Raji (cell line): ENCODE data around the gene LRRC49.

Experiments used
- POLR2A ChIP-seq: IDR thresholded peaks from 2 replicates; pipeline ENCODE4 v1.6.1; 2011; ENCODE audit warnings: low read depth, low read length, control low read depth; ENCODE audit not compliant: insufficient read depth

Gene LRRC49

GRCh38 chr15:71050461-71050860 lies 157.8 kb downstream of the LRRC49 start:
- no peak for TF ChIP-seq POLR2A

- no peak for TF ChIP-seq POLR2A
Observed at GRCh38 chr15:71051539-71051938, 158.9 kb downstream of the LRRC49 start.

GRCh38 chr15:71052356-71052755 lies 159.7 kb downstream of the LRRC49 start:
- TF ChIP-seq POLR2A = no peak

- no peak for TF ChIP-seq POLR2A
Observed at GRCh38 chr15:71054286-71054952, 161.8 kb downstream of the LRRC49 start.

GRCh38 chr15:71055461-71055860 lies 162.8 kb downstream of the LRRC49 start:
- TF ChIP-seq POLR2A = no peak

- no peak for TF ChIP-seq POLR2A
Observed at GRCh38 chr15:71056111-71056510, 163.5 kb downstream of the LRRC49 start.

- TF ChIP-seq POLR2A = no peak
Observed at GRCh38 chr15:71057143-71057542, 164.5 kb downstream of the LRRC49 start.

- no peak for TF ChIP-seq POLR2A
Observed at GRCh38 chr15:71057581-71057980, 165.0 kb downstream of the LRRC49 start.

GRCh38 chr15:71060983-71061382 lies 168.4 kb downstream of the LRRC49 start:
- no peak for TF ChIP-seq POLR2A

GRCh38 chr15:71066983-71067382 lies 174.4 kb downstream of the LRRC49 start:
- no peak for TF ChIP-seq POLR2A

GRCh38 chr15:71069693-71070092 lies 177.1 kb downstream of the LRRC49 start:
- TF ChIP-seq POLR2A = no peak

GRCh38 chr15:71071529-71071928 lies 178.9 kb downstream of the LRRC49 start:
- TF ChIP-seq POLR2A = no peak

- no peak for TF ChIP-seq POLR2A
Observed at GRCh38 chr15:71072423-71072822, 179.8 kb downstream of the LRRC49 start.

- no peak for TF ChIP-seq POLR2A
Observed at GRCh38 chr15:71078506-71079207, 186.0 kb downstream of the LRRC49 start.

GRCh38 chr15:71079208-71080044 lies 186.8 kb downstream of the LRRC49 start:
- TF ChIP-seq POLR2A = no peak

- TF ChIP-seq POLR2A = no peak
Observed at GRCh38 chr15:71080166-71080565, 187.5 kb downstream of the LRRC49 start.
